ELF-1 (cell line): ENCODE results near the gene ZCCHC9.
A peak's percentile ranks its signal among the peaks of the same experiment; 100 is the strongest.

Source experiments
- DNase-seq: peaks from one replicate; pipeline ENCODE4 v3.0.0-alpha.2; 2016; ENCODE audit warnings: low read depth, low spot score

ZCCHC9 gene

DNA sequence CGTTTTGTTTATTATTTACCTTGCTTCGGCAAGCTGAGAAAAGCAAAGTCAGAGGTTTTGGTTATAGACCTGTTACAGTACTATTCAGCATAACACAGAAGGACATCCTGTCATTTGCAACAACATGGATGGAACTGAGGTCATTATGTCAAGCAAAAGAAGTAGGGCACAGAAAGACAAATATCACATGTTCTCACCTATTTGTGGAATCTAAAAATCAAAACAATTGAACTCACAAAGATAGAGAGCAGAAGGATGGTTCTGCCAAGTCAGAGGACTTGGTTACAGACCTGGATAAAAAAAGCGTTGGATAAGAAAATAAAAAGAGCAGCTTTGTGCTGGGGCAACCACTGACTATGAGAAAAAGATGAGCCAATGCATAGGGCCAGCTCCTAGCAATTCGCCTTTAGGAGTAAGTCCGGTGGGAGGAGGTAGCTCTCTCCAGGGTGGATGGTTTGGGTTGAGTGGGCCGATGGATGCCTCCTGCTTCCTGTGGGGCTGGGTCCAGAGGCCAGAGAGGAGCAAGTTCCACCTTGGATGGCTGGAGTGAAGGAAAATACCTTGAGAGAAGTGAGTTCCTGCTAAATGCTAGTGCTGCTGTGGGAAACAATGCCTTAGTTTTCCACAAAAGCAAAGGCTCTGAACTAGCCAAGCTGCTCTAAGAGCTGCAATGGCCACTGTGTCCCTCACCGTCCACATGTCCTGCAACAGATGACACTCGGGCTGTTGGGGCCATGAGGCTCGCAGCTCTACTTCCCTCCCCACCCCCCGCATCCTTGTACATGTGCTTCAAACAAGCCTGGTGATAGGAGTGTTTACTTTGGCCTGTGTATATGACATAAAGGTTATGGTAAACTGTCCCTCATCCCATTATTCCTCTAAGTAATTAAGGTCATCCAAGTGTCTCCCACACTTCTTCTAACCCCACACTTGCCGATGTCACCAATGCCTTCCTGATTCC is 54.2 kb downstream of the ZCCHC9 start:
- no peak for DNase-seq

GRCh38 chr5:81359108-81359507 is 57.7 kb downstream of the ZCCHC9 start:
- peak; percentile 60 for DNase-seq

- no peak for DNase-seq
Measured at GRCh38 chr5:81359881-81360280, 58.5 kb downstream of the ZCCHC9 start.

DNA sequence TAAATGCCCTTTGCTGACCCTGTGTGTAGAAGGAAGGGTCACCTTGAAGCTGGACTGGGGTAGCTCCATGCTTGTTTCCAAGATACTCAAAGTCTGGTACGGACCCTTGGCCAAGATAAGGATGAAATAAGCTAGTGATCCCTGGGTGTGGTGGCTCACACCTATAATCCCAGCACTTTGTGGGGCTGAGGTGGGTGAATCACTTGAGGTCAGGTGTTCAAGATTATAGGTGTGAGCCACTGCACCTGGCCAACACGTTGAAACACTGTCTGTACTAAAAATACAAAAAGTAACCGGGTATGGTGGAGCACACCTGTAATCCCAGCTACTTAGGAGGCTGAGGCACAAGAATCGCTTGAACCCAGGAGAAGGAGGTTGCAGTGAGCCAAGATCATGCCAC is 59.3 kb downstream of the ZCCHC9 start:
- DNase-seq: no peak

DNA sequence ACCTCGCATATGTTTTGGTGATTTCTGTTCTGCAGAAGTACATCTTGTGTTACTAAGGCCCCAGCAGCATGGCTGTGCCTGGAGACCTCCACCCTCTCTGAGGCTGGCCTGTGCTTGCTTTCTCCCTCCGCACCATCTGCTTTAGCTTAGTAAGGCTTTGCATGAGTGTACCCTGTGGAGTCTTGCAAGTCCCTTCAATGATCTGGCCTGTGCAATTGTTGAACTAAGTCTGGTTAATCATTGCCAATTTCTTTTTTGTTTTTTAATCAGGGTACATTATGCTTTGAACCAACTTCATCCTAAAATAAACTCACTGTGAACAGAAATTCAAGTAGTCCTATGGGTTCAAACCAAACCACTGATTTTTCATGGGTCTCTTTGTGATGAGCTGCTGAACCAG is 60.2 kb downstream of the ZCCHC9 start:
- no peak for DNase-seq
